SK-N-SH (cell line): ENCODE measurements around the gene SETBP1. TPM values are rescaled to one million over a fixed set of nuclear protein-coding genes. Genes with fewer than 3 reads are reported as not detected.

ENCODE experiments used
- CTCF ChIA-PET: fragments of 300-600, 350-600 bp; formaldehyde crosslinking; extraction: SDS; loops from one replicate; lab custom pipeline; 2021; lab: Yijun Ruan, JAX
- POLR2A ChIA-PET: fragments of 350-600 bp; sonication (Branson Sonifier 250); formaldehyde crosslinking; extraction: SDS; loops from one replicate; lab custom pipeline; 2020; ENCODE audit warnings: antibody characterized with exemption, inconsistent platforms; lab: Yijun Ruan, JAX
- DNase-seq: peaks from one replicate; pipeline ENCODE4 v3.0.0; 2012
- H2AFZ ChIP-seq: fragments of 200-600 bp; sonication (generic); 2 replicates; pipeline ENCODE4 v1.8.1; 2016; ENCODE audit warnings: antibody characterized with exemption, mild to moderate bottlenecking, low read depth
- H3F3A ChIP-seq: fragments of 200-600 bp; sonication (generic); replicated peaks from 2 replicates; pipeline ENCODE3; 2016; ENCODE audit warnings: antibody characterized with exemption, mild to moderate bottlenecking; ENCODE audit not compliant: insufficient read depth
- H3K27ac ChIP-seq, 2 experiments: fragments of 200-500 bp in 1 of 2; fragments of 200-600 bp in 1 of 2; sonication (Bioruptor generic) in 1 of 2; sonication (generic), shearing (Covaris generic) in 1 of 2; 2 replicates each; pipeline versions ENCODE4 v1.5.1 to v1.6.1; 2014 to 2016; ENCODE audit warnings: low read depth in 2 of 2, inconsistent platforms in 1 of 2, low read length in 1 of 2, mild to moderate bottlenecking in 1 of 2, mixed read lengths in 1 of 2
- H3K27me3 ChIP-seq: fragments of 200-600 bp; sonication (generic), shearing (Covaris generic); 2 replicates; pipeline ENCODE4 v1.6.1; 2016; ENCODE audit warnings: mixed run types; ENCODE audit not compliant: insufficient read depth
- H3K36me3 ChIP-seq, 2 experiments: fragments of 200-500 bp in 1 of 2; fragments of 200-600 bp in 1 of 2; sonication (Bioruptor generic) in 1 of 2; sonication (generic) in 1 of 2; replicated peaks in 1 of 2; 2 replicates each; pipeline versions ENCODE3 to v1.5.1; 2014 to 2016; ENCODE audit warnings: low read length in 1 of 2, mild to moderate bottlenecking in 1 of 2; ENCODE audit not compliant: insufficient read depth in 2 of 2, control insufficient read depth in 1 of 2
- H3K4me1 ChIP-seq, 2 experiments: fragments of 200-500 bp in 1 of 2; fragments of 200-600 bp in 1 of 2; sonication (Bioruptor generic) in 1 of 2; sonication (generic), shearing (Covaris generic) in 1 of 2; 2 replicates each; pipeline versions ENCODE4 v1.5.1 to v1.6.1; 2014 to 2016; ENCODE audit warnings: low read depth in 1 of 2, low read length in 1 of 2, mixed run types in 1 of 2; ENCODE audit not compliant: insufficient read depth in 2 of 2, control insufficient read depth in 1 of 2
- H3K4me2 ChIP-seq: fragments of 200-600 bp; sonication (generic), shearing (Covaris generic); 2 replicates; pipeline ENCODE4 v1.6.1; 2017; ENCODE audit warnings: mixed run types
- H3K4me3 ChIP-seq, 2 experiments: fragments of 200-500 bp in 1 of 2; fragments of 200-600 bp in 1 of 2; sonication (Bioruptor generic) in 1 of 2; sonication (generic), shearing (Covaris generic) in 1 of 2; 2 replicates each; pipeline versions ENCODE4 v1.5.1 to v1.8.1; 2014 to 2016; ENCODE audit warnings: low read depth in 2 of 2, inconsistent platforms in 1 of 2, low read length in 1 of 2, mild to moderate bottlenecking in 1 of 2, mixed read lengths in 1 of 2, moderate library complexity in 1 of 2
- H3K79me2 ChIP-seq: fragments of 200-600 bp; sonication (generic); 2 replicates; pipeline ENCODE4 v1.8.1; 2017; ENCODE audit warnings: mild to moderate bottlenecking; ENCODE audit not compliant: insufficient read depth
- H3K9ac ChIP-seq: fragments of 200-600 bp; sonication (generic); 2 replicates; pipeline ENCODE4 v1.6.1; 2017; ENCODE audit warnings: mixed run types
- H3K9me2 ChIP-seq: fragments of 200-600 bp; sonication (generic); 2 replicates; pipeline ENCODE4 v1.6.1; 2017; ENCODE audit warnings: mixed run types
- H3K9me3 ChIP-seq: fragments of 200-600 bp; sonication (generic); 2 replicates; pipeline ENCODE4 v1.6.1; 2017; ENCODE audit warnings: mixed run types, mild to moderate bottlenecking, moderate library complexity
- H4K20me1 ChIP-seq: fragments of 200-600 bp; sonication (generic); 2 replicates; pipeline ENCODE4 v1.6.1; 2017; ENCODE audit warnings: mild to moderate bottlenecking, mixed run types; ENCODE audit not compliant: insufficient read depth
- CTCF ChIP-seq: fragments of 200-600 bp; sonication (generic); IDR thresholded peaks from 2 replicates; pipeline ENCODE4 v1.6.1; 2017; ENCODE audit warnings: antibody characterized with exemption, mild to moderate bottlenecking, moderate library complexity
- EP300 ChIP-seq, 2 experiments: IDR thresholded peaks; 2 replicates each; pipeline versions ENCODE4 v1.4.0 to v1.6.1; 2012; ENCODE audit warnings: borderline replicate concordance in 1 of 2, low read depth in 1 of 2, low read length in 1 of 2
- EZH2phosphoT487 ChIP-seq: fragments of 200-600 bp; sonication (generic); IDR thresholded peaks from 2 replicates; pipeline ENCODE4 v1.6.1; 2017; ENCODE audit warnings: low read depth, mixed run types, mild to moderate bottlenecking, antibody characterized with exemption, moderate library complexity, borderline replicate concordance
- FOXJ3 ChIP-seq: sonication (generic); formaldehyde crosslinking; IDR thresholded peaks from 2 replicates; pipeline ENCODE4 v1.5.1; 2020; ENCODE audit warnings: mild to moderate bottlenecking, missing genetic modification reagents
- FOXM1 ChIP-seq: IDR thresholded peaks from 2 replicates; pipeline ENCODE4 v1.4.0; 2012; ENCODE audit warnings: low read depth, mild to moderate bottlenecking
- IRF3 ChIP-seq: fragments of 150-350 bp; IDR thresholded peaks from 2 replicates; pipeline ENCODE4 v1.6.1; 2016; ENCODE audit warnings: mild to moderate bottlenecking, low read depth, low read length
- MAX ChIP-seq: IDR thresholded peaks from 2 replicates; pipeline ENCODE4 v1.4.0; 2012; ENCODE audit warnings: low read depth
- NFIC ChIP-seq: IDR thresholded peaks from 2 replicates; pipeline ENCODE4 v1.4.0; 2012; ENCODE audit warnings: borderline replicate concordance
- PBX3 ChIP-seq: IDR thresholded peaks from 2 replicates; pipeline ENCODE4; 2012
- RCOR1 ChIP-seq: fragments of 150-350 bp; IDR thresholded peaks from 2 replicates; pipeline ENCODE4 v1.6.1; 2017; ENCODE audit warnings: antibody characterized with exemption, low read length
- RFX5 ChIP-seq: IDR thresholded peaks from 2 replicates; pipeline ENCODE4 v1.6.1; 2012; ENCODE audit warnings: mild to moderate bottlenecking, improper control_type of control experiment, low read length
- SIN3A ChIP-seq: IDR thresholded peaks from 2 replicates; pipeline ENCODE4 v1.6.1; 2012; ENCODE audit warnings: low read depth, mild to moderate bottlenecking, low read length, moderate library complexity, borderline replicate concordance
- SMC3 ChIP-seq: IDR thresholded peaks from 2 replicates; pipeline ENCODE4 v1.6.1; 2012; ENCODE audit warnings: low read depth, low read length, improper control_type of control experiment
- USF1 ChIP-seq: IDR thresholded peaks from 2 replicates; pipeline ENCODE4 v1.4.0; 2012; ENCODE audit warnings: low read depth, borderline replicate concordance
- USF2 ChIP-seq: fragments of 150-350 bp; IDR thresholded peaks from 2 replicates; pipeline ENCODE4 v1.6.1; 2017; ENCODE audit warnings: antibody characterized with exemption, low read length, low read depth, borderline replicate concordance
- WGBS: methylation state at CpG from one replicate; pipeline ENCODE4 v1.1.6; 2017; ENCODE audit warnings: low lambda C conversion rate; 5-methylcytosine and 5-hydroxymethylcytosine counted together
- polyA plus RNA-seq, 3 experiments: library from polyadenylated mRNA; depleted of rRNA; stranded (reverse); fragments of >200 nt; gene quantifications; 2 replicates each; pipeline ENCODE4 v1.2.3, GENCODE V29; 2012

Gene SETBP1
- polyA plus RNA-seq, 1 of the 3 experiments (the other 2 are of a cell fraction) = 3.0 TPM

GRCh38 chr18:45081566-45082181, 401.0 kb downstream of the SETBP1 start:
- H3K9me2 ChIP-seq = no peaks in the 10 kb centered on the region
- H3K27ac ChIP-seq = no peak overlapping the region
- no peaks in the 10 kb centered on the region; a peak in 1 of 4 replicates for H3K4me1 ChIP-seq
- POLR2A ChIA-PET = no interaction called here
- H3K9ac ChIP-seq = no peak overlapping the region
- H4K20me1 ChIP-seq = no peaks in the 10 kb centered on the region
- no peaks in the 10 kb centered on the region for H3K36me3 ChIP-seq
- H3K4me2 ChIP-seq = no peak overlapping the region
- H3F3A ChIP-seq = no peaks in the 10 kb centered on the region
- H2AFZ ChIP-seq = no peak overlapping the region
- H3K9me3 ChIP-seq = no peaks in the 10 kb centered on the region
- no peak for DNase-seq
- TF ChIP-seq USF2 = no peak
- TF ChIP-seq EP300 (IDR thresholded peaks at IDR 0.05; ENCODE audit: borderline replicate concordance in 1 of 2, low read depth in 1 of 2, low read length in 1 of 2) = no peak
- TF ChIP-seq USF1 = no peak
- TF ChIP-seq EZH2phosphoT487 = no peak
- no peak for TF ChIP-seq RCOR1
- TF ChIP-seq FOXJ3 (CRISPR knock-in tag) = no peak
- no peak for TF ChIP-seq NFIC
- no peaks in the 10 kb centered on the region for H3K27me3 ChIP-seq
- no peak overlapping the region for H3K4me3 ChIP-seq
- H3K79me2 ChIP-seq = no peaks in the 10 kb centered on the region
- WGBS = 54% methylated on average over 5 of the region's 6 CpGs
- CTCF ChIA-PET = no interaction called here

GRCh38 chr18:45083226-45083855, 402.7 kb downstream of the SETBP1 start:
- 79% methylated on average over 8 of the region's 8 CpGs for WGBS
- Histone ChIP-seq H3F3A (no peaks in the 10 kb centered on the region), H3K9ac (no peak overlapping the region), H4K20me1 (no peaks in the 10 kb centered on the region), H3K36me3 (no peaks in the 10 kb centered on the region), H3K9me2 (no peaks in the 10 kb centered on the region), H3K4me2 (no peak overlapping the region), H3K9me3 (no peaks in the 10 kb centered on the region), H3K27me3 (no peaks in the 10 kb centered on the region), H3K79me2 (no peaks in the 10 kb centered on the region), H2AFZ (no peak overlapping the region), H3K4me1 (no peaks in the 10 kb centered on the region; a peak in 1 of 4 replicates), H3K27ac (no peak overlapping the region), H3K4me3 (no peak overlapping the region)
- ChIA-PET CTCF (interaction anchor here (0.7 kb wide), 1 partner anchor 10 kb away, joined by 3 read pairs; no protein-coding TSS in a partner anchor), POLR2A (no interaction called here)
- DNase-seq = no peak
- TF ChIP-seq SMC3 (no peak), PBX3 (no peak), FOXM1 (no peak), EZH2phosphoT487 (no peak), USF2 (no peak), CTCF (no peak), USF1 (no peak), MAX (no peak), SIN3A (no peak), FOXJ3 (CRISPR knock-in tag) (no peak), RFX5 (no peak), IRF3 (no peak)
